Testis (tissue), 3 donors: ENCODE data around the gene H1-8. TPM values are rescaled to one million over a fixed set of nuclear protein-coding genes. Genes with fewer than 3 reads are reported as not detected.
"Not testable (repeated sequence)": the region's sequence is repeated elsewhere in the genome, so short reads cannot be mapped to it uniquely, and the experiment has no call there.

Experiments
- DNase-seq: peaks from one replicate; pipeline ENCODE4 v3.0.0-alpha.2; 2019
- H3K27ac ChIP-seq, 2 donors: fragments of 200-600 bp; sonication (generic); one replicate each; pipeline ENCODE4 v1.5.1; 2019
- H3K27me3 ChIP-seq: fragments of 200-600 bp; sonication (generic); one replicate; pipeline ENCODE4 v1.5.1; 2019
- H3K36me3 ChIP-seq: fragments of 200-600 bp; sonication (generic); one replicate; pipeline ENCODE4 v1.5.1; 2017; ENCODE audit warnings: low read depth; ENCODE audit errors: missing control alignments
- H3K4me1 ChIP-seq: fragments of 200-600 bp; sonication (generic); one replicate; pipeline ENCODE4 v1.5.1; 2019
- H3K4me3 ChIP-seq, 2 donors: fragments of 200-600 bp; sonication (generic); one replicate each; pipeline ENCODE4 v1.5.1; 2017 to 2019
- H3K9me3 ChIP-seq: fragments of 200-600 bp; sonication (generic); one replicate; pipeline ENCODE4 v1.5.1; 2017
- POLR2A ChIP-seq: fragments of 450-650 bp; IDR thresholded peaks from one replicate; pipeline ENCODE4 v1.6.1; 2017; ENCODE audit warnings: antibody characterized with exemption, mild to moderate bottlenecking, moderate library complexity
- WGBS, 2 donors: methylation state at CpG; one replicate each; pipeline ENCODE4 v1.1.5; 2018; 5-methylcytosine and 5-hydroxymethylcytosine counted together
- intact Hi-C: fragments of 100-400 bp; cut with DNase I; formaldehyde crosslinking; loops from one replicate; pipeline ENCODE4 v1.15.1; 2023; ENCODE audit warnings: low total_unique reads
- polyA plus RNA-seq: library from polyadenylated mRNA; stranded (reverse); fragments of 350-450 nt; fragmentation: Illumina TruSeq; extraction: RNeasy Lipid Tissue Mini Kit (QIAGEN cat#74804); gene quantifications from one replicate; pipeline ENCODE4 v1.2.3, GENCODE V29; 2014; ENCODE audit warnings: low read depth, low replicate concordance; ENCODE audit not compliant: insufficient read depth
- total RNA-seq, 2 donors: library from RNA; depleted of rRNA; stranded (reverse); fragments of >200 nt; gene quantifications; one replicate each; pipeline ENCODE4 v1.2.3, GENCODE V29; 2016
- TF ChIP-seq, protein P1 (sequence below), 3 experiments: fragments of 450-650 bp in 2 of 3; fragments of 200-600 bp in 1 of 3; sonication (generic) in 1 of 3; IDR thresholded peaks; one replicate each; pipeline ENCODE4 v1.5.1; 2016 to 2019; ENCODE audit warnings: antibody characterized with exemption in 3 of 3, mild to moderate bottlenecking in 2 of 3, moderate library complexity in 1 of 3

The H1-8 gene
- total and polyA plus RNA-seq, 3 donors from 2014 or later: 4.2 to 8.6 (median 4.8) TPM

DNA sequence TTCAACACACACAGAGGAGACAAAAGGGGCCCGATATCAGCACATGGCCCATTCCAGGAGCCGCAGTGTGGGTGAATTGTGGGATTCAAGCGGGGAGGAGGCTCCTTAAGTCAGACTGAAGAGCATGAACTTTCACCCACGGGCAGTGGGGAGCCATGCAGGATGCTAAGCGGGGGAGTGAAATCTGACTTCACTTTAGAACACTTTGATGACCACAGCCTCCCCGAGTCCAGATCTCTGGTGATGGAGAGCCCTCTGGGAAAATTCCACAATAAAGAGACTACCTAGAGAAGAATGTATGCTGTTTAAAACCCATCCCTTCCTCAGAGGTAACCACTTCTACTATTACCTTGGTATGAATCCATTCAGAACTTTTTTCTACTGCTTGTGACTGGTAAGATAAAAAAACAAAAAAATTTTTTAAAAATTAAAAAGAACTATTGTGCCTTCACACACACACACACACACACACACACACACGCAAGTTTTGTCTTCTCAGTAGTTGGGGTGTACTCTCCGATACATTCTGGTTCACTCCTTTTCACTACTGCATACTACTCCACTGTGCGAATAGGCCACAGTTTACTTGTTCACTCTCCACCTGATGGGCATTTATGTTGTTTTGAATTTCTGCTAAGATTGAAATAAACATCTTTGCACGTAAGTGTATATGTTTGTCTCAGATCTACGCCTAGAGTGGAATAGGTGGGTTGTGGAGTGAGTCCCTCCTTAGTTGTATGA, 2.0 kb upstream of the H1-8 start:
- Histone ChIP-seq H3K4me1 (peaks cover 4% of the 10 kb centered on the region), H3K27me3 (no peaks in the 10 kb centered on the region), H3K27ac (no peak overlapping the region), H3K4me3 (no peak overlapping the region), H3K36me3 (no peaks in the 10 kb centered on the region), H3K9me3 (no peaks in the 10 kb centered on the region)
- no peak for TF ChIP-seq POLR2A
- TF ChIP-seq, protein P1, sequence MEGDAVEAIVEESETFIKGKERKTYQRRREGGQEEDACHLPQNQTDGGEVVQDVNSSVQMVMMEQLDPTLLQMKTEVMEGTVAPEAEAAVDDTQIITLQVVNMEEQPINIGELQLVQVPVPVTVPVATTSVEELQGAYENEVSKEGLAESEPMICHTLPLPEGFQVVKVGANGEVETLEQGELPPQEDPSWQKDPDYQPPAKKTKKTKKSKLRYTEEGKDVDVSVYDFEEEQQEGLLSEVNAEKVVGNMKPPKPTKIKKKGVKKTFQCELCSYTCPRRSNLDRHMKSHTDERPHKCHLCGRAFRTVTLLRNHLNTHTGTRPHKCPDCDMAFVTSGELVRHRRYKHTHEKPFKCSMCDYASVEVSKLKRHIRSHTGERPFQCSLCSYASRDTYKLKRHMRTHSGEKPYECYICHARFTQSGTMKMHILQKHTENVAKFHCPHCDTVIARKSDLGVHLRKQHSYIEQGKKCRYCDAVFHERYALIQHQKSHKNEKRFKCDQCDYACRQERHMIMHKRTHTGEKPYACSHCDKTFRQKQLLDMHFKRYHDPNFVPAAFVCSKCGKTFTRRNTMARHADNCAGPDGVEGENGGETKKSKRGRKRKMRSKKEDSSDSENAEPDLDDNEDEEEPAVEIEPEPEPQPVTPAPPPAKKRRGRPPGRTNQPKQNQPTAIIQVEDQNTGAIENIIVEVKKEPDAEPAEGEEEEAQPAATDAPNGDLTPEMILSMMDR (IDR thresholded peaks at IDR 0.05): no peak
- DNase-seq: no peak
- WGBS, 2 donors: 84 to 90% methylated on average over 11 of the region's 11 CpGs
- intact Hi-C loops: no loop called here

GRCh38 chr3:129542747-129543146, 228 bp upstream of the H1-8 start:
- Histone ChIP-seq H3K36me3 (no peaks in the 10 kb centered on the region), H3K27ac (no peak overlapping the region), H3K4me3 (no peak overlapping the region), H3K9me3 (no peaks in the 10 kb centered on the region), H3K4me1 (no peaks in the 10 kb centered on the region), H3K27me3 (no peaks in the 10 kb centered on the region)
- TF ChIP-seq, protein P1 (IDR thresholded peaks at IDR 0.05): no peak
- TF ChIP-seq POLR2A: no peak
- no peak for DNase-seq
- intact Hi-C loops: no loop called here
- 97 to 100% methylated on average over 1 to 4 of the region's 5 CpGs for WGBS, 2 donors

GRCh38 chr3:129543999-129544398, 1.0 kb downstream of the H1-8 start:
- H3K36me3 ChIP-seq: no peaks in the 10 kb centered on the region
- DNase-seq: no peak
- intact Hi-C loops: no loop called here
- no peaks in the 10 kb centered on the region for H3K27me3 ChIP-seq
- H3K4me3 ChIP-seq: no peak overlapping the region
- no peaks in the 10 kb centered on the region for H3K4me1 ChIP-seq
- TF ChIP-seq POLR2A: no peak
- TF ChIP-seq, protein P1 (IDR thresholded peaks at IDR 0.05): no peak
- no peaks in the 10 kb centered on the region for H3K9me3 ChIP-seq
- no peak overlapping the region for H3K27ac ChIP-seq
- 82 to 86% methylated on average over 9 of the region's 9 CpGs for WGBS, 2 donors

DNA sequence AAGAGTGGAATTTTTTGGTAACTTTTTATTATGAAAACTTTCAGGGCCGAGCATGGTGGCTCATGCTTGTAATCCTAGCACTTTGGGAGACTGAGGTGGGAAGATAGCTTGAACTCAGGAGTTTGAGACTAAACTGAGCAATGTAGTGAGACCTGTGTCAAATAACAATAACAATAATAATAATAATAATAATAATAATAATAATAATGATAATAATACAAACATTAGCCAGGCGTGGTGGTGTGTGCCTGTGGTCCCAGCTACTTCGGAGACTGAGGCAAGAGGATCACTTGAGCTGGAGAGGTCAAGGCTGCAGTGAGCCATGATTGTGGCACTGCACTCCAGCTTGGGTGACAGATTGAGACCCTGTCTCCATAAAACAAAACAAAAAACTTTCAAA, 3.0 kb downstream of the H1-8 start:
- 93 to 96% methylated on average over 3 of the region's 3 CpGs for WGBS, 2 donors
- H3K27ac ChIP-seq, H3K27me3 ChIP-seq, H3K4me1 ChIP-seq, intact Hi-C loops, H3K9me3 ChIP-seq, H3K4me3 ChIP-seq, H3K36me3 ChIP-seq, DNase-seq: not testable (repeated sequence)

DNA sequence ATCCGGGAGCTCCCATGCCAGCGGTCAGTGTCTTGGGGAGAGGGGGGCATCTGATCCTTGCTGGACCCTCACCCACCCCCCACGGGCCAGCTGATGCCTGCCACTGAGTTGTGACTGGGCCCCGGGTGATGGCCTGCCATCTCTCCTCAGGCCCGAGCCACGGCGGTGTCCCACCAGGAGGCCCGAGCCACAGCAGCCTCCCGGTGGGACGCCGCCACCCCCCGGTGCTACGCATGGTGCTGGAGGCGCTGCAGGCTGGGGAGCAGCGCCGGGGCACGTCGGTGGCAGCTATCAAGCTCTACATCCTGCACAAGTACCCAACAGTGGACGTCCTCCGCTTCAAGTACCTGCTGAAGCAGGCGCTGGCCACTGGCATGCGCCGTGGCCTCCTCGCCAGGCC, 4.3 kb downstream of the H1-8 start:
- H3K9me3 ChIP-seq: no peaks in the 10 kb centered on the region
- no peak overlapping the region for H3K4me3 ChIP-seq
- no peak for DNase-seq
- H3K27ac ChIP-seq: no peak overlapping the region
- H3K4me1 ChIP-seq: no peaks in the 10 kb centered on the region
- 97 to 100% methylated on average over 4 to 11 of the region's 24 CpGs for WGBS, 2 donors
- intact Hi-C loops: no loop called here
- TF ChIP-seq POLR2A: no peak
- TF ChIP-seq, protein P1 (IDR thresholded peaks at IDR 0.05): no peak
- no peaks in the 10 kb centered on the region for H3K27me3 ChIP-seq
- H3K36me3 ChIP-seq: no peaks in the 10 kb centered on the region
